Activated naive CD8-positive, alpha-beta T cell (primary cell): ENCODE results near the gene GCK.

Experiments used
- H3K27ac Mint-ChIP-seq: one replicate; pipeline ENCODE4 v1.8.0; 2021; ENCODE audit warnings: mixed read lengths
- H3K27me3 Mint-ChIP-seq: one replicate; pipeline ENCODE4 v1.8.0; 2021; ENCODE audit warnings: mixed read lengths
- H3K36me3 Mint-ChIP-seq: one replicate; pipeline ENCODE4 v1.8.0; 2021; ENCODE audit warnings: mixed read lengths
- H3K4me1 Mint-ChIP-seq: one replicate; pipeline ENCODE4 v1.8.0; 2021; ENCODE audit warnings: low read depth, mixed read lengths
- H3K4me3 Mint-ChIP-seq: one replicate; pipeline ENCODE4 v1.8.0; 2021; ENCODE audit warnings: mild to moderate bottlenecking, mixed read lengths
- H3K9me3 Mint-ChIP-seq: one replicate; pipeline ENCODE4 v1.8.0; 2021; ENCODE audit warnings: low read depth, mixed read lengths

GCK gene

GRCh38 chr7:44162179-44162578, 27.1 kb downstream of the GCK start:
- Mint-ChIP-seq H3K4me3 (no peak overlapping the region), H3K27ac (no peak overlapping the region), H3K9me3 (peaks cover 6% of the 10 kb centered on the region), H3K4me1 (peaks cover under 1% of the 10 kb centered on the region), H3K27me3 (no peaks in the 10 kb centered on the region), H3K36me3 (no peaks in the 10 kb centered on the region)

- no peak overlapping the region for H3K27ac Mint-ChIP-seq
- no peaks in the 10 kb centered on the region for H3K27me3 Mint-ChIP-seq
- peaks cover 6% of the 10 kb centered on the region for H3K9me3 Mint-ChIP-seq
- no peak overlapping the region for H3K4me3 Mint-ChIP-seq
- H3K4me1 Mint-ChIP-seq, result no peaks in the 10 kb centered on the region
- H3K36me3 Mint-ChIP-seq, result no peaks in the 10 kb centered on the region
Measured at GRCh38 chr7:44161371-44161770, 27.9 kb downstream of the GCK start.

GRCh38 chr7:44159824-44160630, 29.2 kb downstream of the GCK start:
- H3K9me3 Mint-ChIP-seq, result peaks cover 6% of the 10 kb centered on the region
- no peak overlapping the region for H3K27ac Mint-ChIP-seq
- no peak overlapping the region for H3K4me3 Mint-ChIP-seq
- no peaks in the 10 kb centered on the region for H3K27me3 Mint-ChIP-seq
- no peaks in the 10 kb centered on the region for H3K36me3 Mint-ChIP-seq
- no peaks in the 10 kb centered on the region for H3K4me1 Mint-ChIP-seq

GRCh38 chr7:44158873-44159631, 30.2 kb downstream of the GCK start:
- no peak overlapping the region for H3K4me3 Mint-ChIP-seq
- no peaks in the 10 kb centered on the region for H3K9me3 Mint-ChIP-seq
- H3K27me3 Mint-ChIP-seq, result no peaks in the 10 kb centered on the region
- H3K36me3 Mint-ChIP-seq, result no peaks in the 10 kb centered on the region
- H3K4me1 Mint-ChIP-seq, result no peaks in the 10 kb centered on the region
- no peak overlapping the region for H3K27ac Mint-ChIP-seq

GRCh38 chr7:44158096-44158872, 31.0 kb downstream of the GCK start:
- Mint-ChIP-seq H3K4me1 (no peaks in the 10 kb centered on the region), H3K4me3 (no peak overlapping the region), H3K27me3 (no peaks in the 10 kb centered on the region), H3K36me3 (no peaks in the 10 kb centered on the region), H3K27ac (no peak overlapping the region), H3K9me3 (no peaks in the 10 kb centered on the region)

- H3K36me3 Mint-ChIP-seq, result no peaks in the 10 kb centered on the region
- no peaks in the 10 kb centered on the region for H3K4me1 Mint-ChIP-seq
- no peaks in the 10 kb centered on the region for H3K27me3 Mint-ChIP-seq
- no peak overlapping the region for H3K27ac Mint-ChIP-seq
- no peak overlapping the region for H3K4me3 Mint-ChIP-seq
- H3K9me3 Mint-ChIP-seq, result no peaks in the 10 kb centered on the region
Measured at GRCh38 chr7:44157116-44158080, 31.8 kb downstream of the GCK start.

- no peaks in the 10 kb centered on the region for H3K4me1 Mint-ChIP-seq
- no peak overlapping the region for H3K27ac Mint-ChIP-seq
- no peak overlapping the region for H3K4me3 Mint-ChIP-seq
- no peaks in the 10 kb centered on the region for H3K27me3 Mint-ChIP-seq
- H3K9me3 Mint-ChIP-seq, result no peaks in the 10 kb centered on the region
- no peaks in the 10 kb centered on the region for H3K36me3 Mint-ChIP-seq
Measured at GRCh38 chr7:44156453-44157010, 32.7 kb downstream of the GCK start.

GRCh38 chr7:44155191-44156185, 33.8 kb downstream of the GCK start:
- no peaks in the 10 kb centered on the region for H3K36me3 Mint-ChIP-seq
- no peaks in the 10 kb centered on the region for H3K4me1 Mint-ChIP-seq
- no peak overlapping the region for H3K27ac Mint-ChIP-seq
- no peaks in the 10 kb centered on the region for H3K9me3 Mint-ChIP-seq
- no peak overlapping the region for H3K4me3 Mint-ChIP-seq
- H3K27me3 Mint-ChIP-seq, result no peaks in the 10 kb centered on the region

- no peaks in the 10 kb centered on the region for H3K27me3 Mint-ChIP-seq
- H3K36me3 Mint-ChIP-seq, result no peaks in the 10 kb centered on the region
- H3K4me1 Mint-ChIP-seq, result no peaks in the 10 kb centered on the region
- H3K27ac Mint-ChIP-seq, result no peak overlapping the region
- H3K4me3 Mint-ChIP-seq, result no peak overlapping the region
- no peaks in the 10 kb centered on the region for H3K9me3 Mint-ChIP-seq
Measured at GRCh38 chr7:44154703-44155102, 34.5 kb downstream of the GCK start.

- Mint-ChIP-seq H3K27me3 (no peaks in the 10 kb centered on the region), H3K36me3 (no peaks in the 10 kb centered on the region), H3K4me3 (no peak overlapping the region), H3K4me1 (no peaks in the 10 kb centered on the region), H3K9me3 (no peaks in the 10 kb centered on the region), H3K27ac (no peak overlapping the region)
Measured at GRCh38 chr7:44153948-44154335, 35.3 kb downstream of the GCK start.

GRCh38 chr7:44152971-44153947, 36.0 kb downstream of the GCK start:
- H3K36me3 Mint-ChIP-seq, result no peaks in the 10 kb centered on the region
- no peaks in the 10 kb centered on the region for H3K27me3 Mint-ChIP-seq
- no peak overlapping the region for H3K27ac Mint-ChIP-seq
- no peak overlapping the region for H3K4me3 Mint-ChIP-seq
- no peaks in the 10 kb centered on the region for H3K9me3 Mint-ChIP-seq
- no peaks in the 10 kb centered on the region for H3K4me1 Mint-ChIP-seq

- Mint-ChIP-seq H3K9me3 (no peaks in the 10 kb centered on the region), H3K27ac (no peak overlapping the region), H3K4me1 (no peaks in the 10 kb centered on the region), H3K36me3 (no peaks in the 10 kb centered on the region), H3K27me3 (no peaks in the 10 kb centered on the region), H3K4me3 (no peak overlapping the region)
Measured at GRCh38 chr7:44151956-44152355, 37.3 kb downstream of the GCK start.
